Neuron (in vitro differentiated cells): ENCODE data around the gene BCDIN3D.

ENCODE experiments used
- H2AFZ ChIP-seq: one replicate; pipeline ENCODE4 v1.6.1; 2013; ENCODE audit warnings: low read depth, mild to moderate bottlenecking, inconsistent platforms, low read length, moderate library complexity
- H3K27me3 ChIP-seq: one replicate; pipeline ENCODE4 v1.6.1; 2013; ENCODE audit warnings: low read length; ENCODE audit not compliant: insufficient read depth
- H3K36me3 ChIP-seq: one replicate; pipeline ENCODE4 v1.6.1; 2013; ENCODE audit warnings: low read length; ENCODE audit not compliant: insufficient read depth
- H3K4me1 ChIP-seq: one replicate; pipeline ENCODE4 v1.6.1; 2013; ENCODE audit warnings: low read length; ENCODE audit not compliant: insufficient read depth
- H3K4me3 ChIP-seq: 2 replicates; pipeline ENCODE4 v1.5.1; 2013; ENCODE audit warnings: mild to moderate bottlenecking, low read length, moderate library complexity
- H3K9me3 ChIP-seq: one replicate; pipeline ENCODE4 v1.6.1; 2013; ENCODE audit warnings: low read length

BCDIN3D gene

GRCh38 chr12:49801141-49802063, 41.5 kb downstream of the BCDIN3D start:
- Histone ChIP-seq H3K9me3 (no peaks in the 10 kb centered on the region), H2AFZ (no peak overlapping the region), H3K4me1 (no peaks in the 10 kb centered on the region), H3K4me3 (no peak overlapping the region), H3K27me3 (no peaks in the 10 kb centered on the region), H3K36me3 (peaks cover 70% of the 10 kb centered on the region)

GRCh38 chr12:49800421-49801140, 42.3 kb downstream of the BCDIN3D start:
- Histone ChIP-seq H3K4me1 (no peaks in the 10 kb centered on the region), H3K9me3 (no peaks in the 10 kb centered on the region), H3K36me3 (peaks cover 75% of the 10 kb centered on the region)

GRCh38 chr12:49798934-49799333, 44.0 kb downstream of the BCDIN3D start:
- Histone ChIP-seq H3K9me3 (no peaks in the 10 kb centered on the region), H3K4me1 (no peaks in the 10 kb centered on the region), H3K27me3 (no peaks in the 10 kb centered on the region), H3K36me3 (peaks cover 74% of the 10 kb centered on the region), H2AFZ (no peak overlapping the region), H3K4me3 (no peak overlapping the region)

More at GRCh38 chr12:49800421-49801140, 42.3 kb downstream of the BCDIN3D start:
- Histone ChIP-seq H3K4me3 (no peak overlapping the region), H3K27me3 (no peaks in the 10 kb centered on the region), H2AFZ (no peak overlapping the region)

DNA sequence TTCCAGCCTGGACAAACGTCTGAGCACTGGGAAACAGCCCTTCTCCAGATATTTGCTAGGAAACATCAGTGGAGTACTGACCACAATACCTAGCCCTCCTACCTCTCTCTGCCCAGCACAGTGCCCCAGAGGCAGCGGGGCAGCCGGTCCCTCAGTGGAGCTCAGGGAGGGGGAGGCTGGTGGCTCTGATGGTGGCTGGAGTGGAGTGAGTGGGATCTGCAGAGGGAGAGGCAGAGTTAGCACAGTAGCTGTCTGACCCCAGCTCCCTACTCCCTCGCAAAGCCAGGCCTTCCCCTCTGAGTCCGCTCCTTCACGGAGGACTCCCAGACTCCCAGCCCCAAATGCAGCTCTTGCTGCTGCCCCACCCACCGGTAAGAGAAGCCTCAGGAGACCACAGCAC, 44.7 kb downstream of the BCDIN3D start:
- no peak overlapping the region for H3K4me3 ChIP-seq
- no peaks in the 10 kb centered on the region for H3K27me3 ChIP-seq
- peaks cover 70% of the 10 kb centered on the region for H3K36me3 ChIP-seq
- H3K4me1 ChIP-seq: no peaks in the 10 kb centered on the region
- no peak overlapping the region for H2AFZ ChIP-seq
- no peaks in the 10 kb centered on the region for H3K9me3 ChIP-seq

DNA sequence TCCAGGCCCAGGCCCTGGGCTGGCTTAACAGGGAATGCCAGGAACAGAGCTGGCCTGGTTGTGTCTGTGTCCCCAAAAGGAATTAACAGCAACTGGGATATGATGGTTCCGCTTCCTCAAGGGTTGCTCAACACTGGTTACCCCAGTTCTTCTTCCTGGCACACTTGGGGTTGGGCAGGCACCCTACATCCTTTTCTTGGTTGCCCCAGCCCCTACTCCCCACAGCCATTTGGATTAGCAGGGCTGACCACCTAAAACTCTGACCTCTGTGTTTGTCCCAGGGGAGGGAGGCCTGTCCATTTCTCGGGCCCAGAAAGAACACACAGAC, 45.5 kb downstream of the BCDIN3D start:
- Histone ChIP-seq H3K4me1 (no peaks in the 10 kb centered on the region), H3K36me3 (peaks cover 66% of the 10 kb centered on the region), H3K27me3 (no peaks in the 10 kb centered on the region), H2AFZ (no peak overlapping the region), H3K9me3 (no peaks in the 10 kb centered on the region), H3K4me3 (no peak overlapping the region)

GRCh38 chr12:49796606-49797448, 46.1 kb downstream of the BCDIN3D start:
- H3K4me3 ChIP-seq: no peak overlapping the region
- no peaks in the 10 kb centered on the region for H3K27me3 ChIP-seq
- peaks cover 70% of the 10 kb centered on the region for H3K36me3 ChIP-seq
- H3K4me1 ChIP-seq: no peaks in the 10 kb centered on the region
- no peaks in the 10 kb centered on the region for H3K9me3 ChIP-seq
- H2AFZ ChIP-seq: no peak overlapping the region

GRCh38 chr12:49796155-49796554, 46.8 kb downstream of the BCDIN3D start:
- H3K36me3 ChIP-seq: peaks cover 63% of the 10 kb centered on the region

GRCh38 chr12:49795654-49796105, 47.2 kb downstream of the BCDIN3D start:
- Histone ChIP-seq H3K9me3 (no peaks in the 10 kb centered on the region), H2AFZ (no peak overlapping the region), H3K4me3 (no peak overlapping the region), H3K4me1 (no peaks in the 10 kb centered on the region), H3K27me3 (no peaks in the 10 kb centered on the region), H3K36me3 (peaks cover 63% of the 10 kb centered on the region)

More at GRCh38 chr12:49796155-49796554, 46.8 kb downstream of the BCDIN3D start:
- no peak overlapping the region for H2AFZ ChIP-seq
- no peaks in the 10 kb centered on the region for H3K4me1 ChIP-seq
- no peaks in the 10 kb centered on the region for H3K27me3 ChIP-seq
- H3K9me3 ChIP-seq: no peaks in the 10 kb centered on the region
- H3K4me3 ChIP-seq: no peak overlapping the region

DNA sequence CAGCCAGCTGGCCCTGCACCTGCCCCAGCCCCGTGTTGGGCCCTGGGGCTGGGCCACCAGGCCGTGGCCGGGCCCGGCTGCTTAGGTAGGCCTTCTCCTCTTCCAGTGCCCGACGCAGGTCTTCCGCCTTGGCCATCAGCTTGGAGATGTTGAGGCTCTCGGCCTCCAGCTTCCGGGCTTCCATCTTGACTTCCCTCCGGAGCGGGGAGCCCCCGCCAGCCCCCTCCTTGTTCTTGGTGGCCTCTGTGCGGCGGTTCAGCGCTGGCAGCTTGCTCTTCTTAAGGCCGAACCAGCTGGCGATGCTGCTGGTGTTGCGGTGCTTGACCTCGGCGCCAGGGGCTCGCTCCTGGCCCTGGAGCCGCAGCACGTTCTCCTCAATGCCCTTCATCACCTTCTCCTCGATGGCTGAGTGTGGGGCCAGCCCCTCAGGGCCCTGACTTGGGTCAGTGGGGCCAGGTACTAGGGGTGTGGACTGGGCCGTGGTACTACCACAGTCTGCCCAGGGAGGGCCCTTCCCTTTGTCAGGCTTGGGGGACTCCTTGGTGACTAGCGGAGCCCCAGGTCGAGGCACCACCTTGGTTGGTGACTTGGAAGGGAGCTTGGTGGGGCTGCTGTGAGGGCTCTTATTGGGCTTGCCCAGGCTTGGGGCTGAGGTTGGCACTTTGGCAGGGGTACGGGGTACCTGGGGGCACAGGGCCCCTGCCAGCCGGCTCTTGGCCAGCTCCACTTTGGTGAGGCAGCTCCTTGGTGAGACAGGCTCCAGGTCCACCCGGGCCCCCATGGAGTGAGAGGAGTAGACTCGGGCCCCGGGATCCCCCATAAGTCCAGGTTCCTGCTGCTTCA, 47.9 kb downstream of the BCDIN3D start:
- Histone ChIP-seq H3K4me3 (no peak overlapping the region), H3K9me3 (no peaks in the 10 kb centered on the region), H3K4me1 (no peaks in the 10 kb centered on the region), H3K36me3 (peaks cover 58% of the 10 kb centered on the region), H3K27me3 (no peaks in the 10 kb centered on the region), H2AFZ (no peak overlapping the region)

DNA sequence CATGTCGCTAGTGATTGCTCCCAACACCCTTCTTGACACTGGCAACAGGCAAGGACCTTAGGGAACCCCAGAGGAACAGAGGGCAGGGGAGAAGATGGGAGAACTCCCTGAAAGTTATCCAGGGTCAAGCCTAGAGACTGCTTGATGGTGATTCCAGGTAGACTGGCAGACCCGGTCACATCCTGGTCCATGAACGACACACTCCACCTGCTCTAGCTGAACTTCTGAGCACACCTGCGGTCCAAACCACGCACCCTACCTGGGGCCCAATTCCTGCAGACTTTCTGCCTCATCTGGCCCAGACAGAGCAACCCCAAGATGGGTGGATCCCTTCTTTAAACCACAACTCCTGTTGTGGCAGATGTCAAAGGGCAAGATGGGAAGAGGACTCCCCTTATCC, 48.9 kb downstream of the BCDIN3D start:
- no peaks in the 10 kb centered on the region for H3K9me3 ChIP-seq
- no peaks in the 10 kb centered on the region for H3K4me1 ChIP-seq
- H3K27me3 ChIP-seq: no peaks in the 10 kb centered on the region
- no peak overlapping the region for H3K4me3 ChIP-seq
- no peak overlapping the region for H2AFZ ChIP-seq
- H3K36me3 ChIP-seq: peaks cover 58% of the 10 kb centered on the region

- Histone ChIP-seq H3K27me3 (no peaks in the 10 kb centered on the region), H3K4me3 (no peak overlapping the region), H3K9me3 (no peaks in the 10 kb centered on the region), H3K4me1 (no peaks in the 10 kb centered on the region), H2AFZ (no peak overlapping the region), H3K36me3 (peaks cover 57% of the 10 kb centered on the region)
Observed at GRCh38 chr12:49793620-49794019, 49.3 kb downstream of the BCDIN3D start.

- Histone ChIP-seq H3K4me3 (no peak overlapping the region), H3K36me3 (peaks cover 51% of the 10 kb centered on the region), H3K9me3 (no peaks in the 10 kb centered on the region), H3K4me1 (no peaks in the 10 kb centered on the region), H3K27me3 (no peaks in the 10 kb centered on the region), H2AFZ (no peak overlapping the region)
Observed at GRCh38 chr12:49792976-49793580, 49.8 kb downstream of the BCDIN3D start.
